Vagina (tissue), 2 donors: ENCODE results near the gene DST. TPM values are rescaled to one million over a fixed set of nuclear protein-coding genes. Genes with fewer than 3 reads are reported as not detected.

Source experiments
- DNase-seq, 2 donors: peaks; one replicate each; pipeline ENCODE4 v3.0.0-alpha.2; 2017; ENCODE audit errors: extremely low spot score in 2 of 2
- H3K27ac ChIP-seq: fragments of 200-600 bp; sonication (generic); one replicate; pipeline ENCODE4 v1.5.1; 2019
- H3K27me3 ChIP-seq: fragments of 200-600 bp; sonication (generic); one replicate; pipeline ENCODE4 v1.5.1; 2019
- H3K36me3 ChIP-seq, 2 donors: fragments of 200-600 bp; sonication (generic); one replicate each; pipeline ENCODE4 v1.5.1; 2017 to 2019
- H3K4me1 ChIP-seq: fragments of 200-600 bp; sonication (generic); one replicate; pipeline ENCODE4 v1.5.1; 2019
- H3K4me3 ChIP-seq, 2 donors: fragments of 200-600 bp; sonication (generic); 1 replicate in 1 of 2; 2 replicates in 1 of 2; pipeline ENCODE4 v1.5.1; 2016 to 2019
- H3K9me3 ChIP-seq: fragments of 200-600 bp; sonication (generic); one replicate; pipeline ENCODE4 v1.5.1; 2019
- POLR2A ChIP-seq, 2 donors: fragments of 450-650 bp; IDR thresholded peaks; one replicate each; pipeline ENCODE4 v1.6.1; 2017; ENCODE audit warnings: antibody characterized with exemption in 2 of 2, mild to moderate bottlenecking in 2 of 2, moderate library complexity in 2 of 2
- POLR2AphosphoS5 ChIP-seq, 2 donors: sonication (generic); formaldehyde crosslinking; IDR thresholded peaks; one replicate each; pipeline ENCODE4 v1.9.0; 2017; ENCODE audit warnings: antibody characterized with exemption in 2 of 2, mild to moderate bottlenecking in 2 of 2, low read depth in 1 of 2; ENCODE audit not compliant: insufficient read depth in 1 of 2
- intact Hi-C: fragments of 100-400 bp; cut with DNase I; formaldehyde crosslinking; loops from one replicate; pipeline ENCODE4 v1.15.1; 2023
- total RNA-seq: library from RNA; depleted of rRNA; stranded (reverse); fragments of >200 nt; gene quantifications from one replicate; pipeline ENCODE4 v1.2.3, GENCODE V29; 2016
- TF ChIP-seq, protein P1 (sequence below), 3 experiments: fragments of 450-650 bp in 2 of 3; fragments of 200-600 bp in 1 of 3; sonication (generic) in 1 of 3; IDR thresholded peaks; one replicate each; pipeline ENCODE4 v1.5.1; 2017 to 2019; ENCODE audit warnings: antibody characterized with exemption in 3 of 3, mild to moderate bottlenecking in 2 of 3, moderate library complexity in 2 of 3

DST gene
- total RNA-seq, 1 donor from 2014 or later: 460 TPM

DNA sequence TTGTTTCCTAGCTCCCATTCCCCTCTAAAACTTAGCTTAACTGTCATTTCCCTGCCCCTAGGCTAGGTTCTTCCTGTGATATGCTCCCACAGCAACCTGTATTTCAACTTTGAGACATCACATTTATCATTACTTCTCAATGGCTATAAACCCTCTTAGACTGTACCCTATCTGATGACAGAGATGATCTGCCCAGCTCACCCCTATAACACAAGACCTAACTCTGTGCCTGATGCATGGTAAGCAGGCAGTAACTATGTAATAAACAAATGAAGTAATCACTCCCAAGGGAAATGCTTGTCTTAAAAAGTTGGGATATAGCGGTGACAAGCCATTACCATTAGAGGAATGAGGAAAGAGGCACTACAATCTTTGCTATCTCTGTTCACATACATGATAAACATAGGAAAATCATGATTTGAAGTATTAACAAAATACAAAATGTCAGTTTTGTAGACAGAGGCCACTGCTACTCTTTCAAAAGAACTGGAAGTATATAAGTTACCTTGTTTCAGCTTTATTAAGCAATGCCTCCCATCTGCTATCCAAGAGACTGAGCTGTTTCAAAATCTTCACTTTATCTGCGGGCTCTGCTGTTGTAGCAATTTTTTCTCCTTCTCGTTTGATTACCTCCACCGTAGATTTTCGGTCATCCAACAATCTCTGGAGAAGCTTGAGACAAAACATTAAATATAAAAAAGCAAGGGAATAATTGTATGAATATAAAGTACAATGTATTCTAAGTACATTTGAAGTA, 110.7 kb downstream of the DST start:
- no peak for TF ChIP-seq POLR2AphosphoS5 (IDR thresholded peaks at IDR 0.05; ENCODE audit: insufficient read depth in 1 of 2, low read depth in 1 of 2)
- no peak for TF ChIP-seq POLR2A (IDR thresholded peaks at IDR 0.05)
- TF ChIP-seq, protein P1, sequence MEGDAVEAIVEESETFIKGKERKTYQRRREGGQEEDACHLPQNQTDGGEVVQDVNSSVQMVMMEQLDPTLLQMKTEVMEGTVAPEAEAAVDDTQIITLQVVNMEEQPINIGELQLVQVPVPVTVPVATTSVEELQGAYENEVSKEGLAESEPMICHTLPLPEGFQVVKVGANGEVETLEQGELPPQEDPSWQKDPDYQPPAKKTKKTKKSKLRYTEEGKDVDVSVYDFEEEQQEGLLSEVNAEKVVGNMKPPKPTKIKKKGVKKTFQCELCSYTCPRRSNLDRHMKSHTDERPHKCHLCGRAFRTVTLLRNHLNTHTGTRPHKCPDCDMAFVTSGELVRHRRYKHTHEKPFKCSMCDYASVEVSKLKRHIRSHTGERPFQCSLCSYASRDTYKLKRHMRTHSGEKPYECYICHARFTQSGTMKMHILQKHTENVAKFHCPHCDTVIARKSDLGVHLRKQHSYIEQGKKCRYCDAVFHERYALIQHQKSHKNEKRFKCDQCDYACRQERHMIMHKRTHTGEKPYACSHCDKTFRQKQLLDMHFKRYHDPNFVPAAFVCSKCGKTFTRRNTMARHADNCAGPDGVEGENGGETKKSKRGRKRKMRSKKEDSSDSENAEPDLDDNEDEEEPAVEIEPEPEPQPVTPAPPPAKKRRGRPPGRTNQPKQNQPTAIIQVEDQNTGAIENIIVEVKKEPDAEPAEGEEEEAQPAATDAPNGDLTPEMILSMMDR (IDR thresholded peaks at IDR 0.05): no peak
- Histone ChIP-seq H3K27me3 (no peaks in the 10 kb centered on the region), H3K4me1 (peaks cover 75% of the 10 kb centered on the region), H3K4me3 (peak overlapping the region in 1 of 2 donors; percentile 11), H3K36me3 (peaks cover 0 to 81% of the 10 kb centered on the region in 2 donors), H3K9me3 (no peaks in the 10 kb centered on the region), H3K27ac (peak overlapping the region; percentile 60)
- intact Hi-C loops: no loop called here
- DNase-seq: no peak

DNA sequence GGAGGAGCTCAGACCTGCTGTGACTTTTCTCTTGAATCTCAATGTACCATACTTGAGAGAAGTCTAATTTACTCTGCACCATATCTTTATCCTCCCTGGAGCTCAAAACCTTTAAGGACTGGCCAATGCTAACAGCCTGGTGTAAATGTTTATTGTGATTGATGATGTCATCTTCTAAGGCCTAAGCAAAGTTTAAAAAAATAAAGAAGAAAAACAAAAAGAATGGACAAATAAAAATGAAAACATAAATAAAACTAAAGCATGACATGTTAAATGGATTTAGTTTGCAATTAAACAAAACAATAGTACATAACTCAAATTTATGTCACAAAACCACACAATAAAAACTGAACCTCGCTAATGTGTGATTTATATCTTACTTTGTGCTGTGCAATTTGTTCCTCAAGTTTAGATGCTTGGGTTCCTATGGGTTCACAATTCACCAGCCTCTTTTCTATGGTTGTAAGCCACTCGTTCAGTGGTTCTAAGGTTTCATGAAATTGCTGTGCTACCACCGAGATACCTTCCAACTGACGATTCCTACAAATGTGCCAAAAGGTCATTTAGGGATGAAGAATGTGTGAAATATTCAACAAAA, 113.0 kb downstream of the DST start:
- no peaks in the 10 kb centered on the region for H3K9me3 ChIP-seq
- DNase-seq: no peak
- H3K27ac ChIP-seq: peak overlapping the region; percentile 81
- no peak overlapping the region for H3K4me3 ChIP-seq
- peaks cover 67% of the 10 kb centered on the region for H3K4me1 ChIP-seq
- intact Hi-C loops: no loop called here
- peaks cover 0 to 73% of the 10 kb centered on the region in 2 donors for H3K36me3 ChIP-seq
- H3K27me3 ChIP-seq: no peaks in the 10 kb centered on the region
- TF ChIP-seq, protein P1 (IDR thresholded peaks at IDR 0.05): no peak
- TF ChIP-seq POLR2A (IDR thresholded peaks at IDR 0.05) (no peak), POLR2AphosphoS5 (IDR thresholded peaks at IDR 0.05; ENCODE audit: insufficient read depth in 1 of 2, low read depth in 1 of 2) (no peak)

DNA sequence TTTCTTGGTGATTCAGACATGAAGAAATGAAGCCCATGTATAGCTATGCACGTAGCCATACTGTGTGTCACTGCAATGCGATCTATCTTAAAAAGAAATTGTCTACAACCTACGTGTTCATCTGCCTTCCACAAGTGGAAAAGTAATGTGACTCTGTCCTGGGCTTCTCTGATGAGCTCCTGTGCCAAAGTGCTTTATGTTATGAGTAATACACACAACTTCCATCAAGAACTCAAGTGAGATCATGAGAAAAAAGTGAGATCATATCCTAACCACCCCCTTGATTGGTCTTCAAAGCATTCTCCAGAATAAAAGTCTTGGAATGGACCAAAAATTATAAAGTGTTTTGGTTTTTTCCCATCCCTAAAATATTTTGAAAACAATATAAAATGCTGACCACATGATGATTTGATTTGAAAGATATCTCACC, 114.3 kb downstream of the DST start:
- H3K4me1 ChIP-seq: peaks cover 62% of the 10 kb centered on the region
- no peak overlapping the region for H3K4me3 ChIP-seq
- no peaks in the 10 kb centered on the region for H3K9me3 ChIP-seq
- H3K27ac ChIP-seq: peak overlapping the region; percentile 81
- TF ChIP-seq, protein P1 (IDR thresholded peaks at IDR 0.05): no peak
- TF ChIP-seq POLR2AphosphoS5 (IDR thresholded peaks at IDR 0.05; ENCODE audit: insufficient read depth in 1 of 2, low read depth in 1 of 2) (no peak), POLR2A (IDR thresholded peaks at IDR 0.05) (no peak)
- H3K27me3 ChIP-seq: no peaks in the 10 kb centered on the region
- DNase-seq: no peak
- intact Hi-C loops: no loop called here
- H3K36me3 ChIP-seq: peaks cover 0 to 62% of the 10 kb centered on the region in 2 donors

DNA sequence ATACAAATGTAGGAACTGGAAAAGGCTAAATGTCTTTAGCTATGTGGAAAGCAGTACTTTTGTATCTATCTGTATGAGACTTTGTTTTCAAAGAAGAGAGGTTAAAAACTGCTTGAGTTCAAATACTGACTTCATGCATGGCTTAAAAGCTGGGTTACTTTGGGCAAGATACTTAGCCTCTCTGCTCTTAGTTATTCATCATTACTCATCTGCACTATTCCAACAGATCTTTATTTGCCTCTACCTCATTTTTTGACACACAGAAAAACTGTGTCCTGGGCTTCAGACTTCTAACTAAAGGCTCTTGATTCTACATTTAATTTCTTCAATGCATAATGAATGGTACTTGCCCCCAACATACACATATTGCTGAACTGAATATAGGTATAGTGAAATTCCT, 114.8 kb downstream of the DST start:
- H3K9me3 ChIP-seq: no peaks in the 10 kb centered on the region
- no peak for DNase-seq
- H3K4me3 ChIP-seq: no peak overlapping the region
- peaks cover 61% of the 10 kb centered on the region for H3K4me1 ChIP-seq
- peak overlapping the region; percentile 81 for H3K27ac ChIP-seq
- H3K27me3 ChIP-seq: no peaks in the 10 kb centered on the region
- TF ChIP-seq POLR2AphosphoS5 (IDR thresholded peaks at IDR 0.05; ENCODE audit: insufficient read depth in 1 of 2, low read depth in 1 of 2) (no peak), POLR2A (IDR thresholded peaks at IDR 0.05) (no peak)
- TF ChIP-seq, protein P1 (IDR thresholded peaks at IDR 0.05): no peak
- intact Hi-C loops: no loop called here
- peaks cover 0 to 61% of the 10 kb centered on the region in 2 donors for H3K36me3 ChIP-seq
